GM13976 (cell line): ENCODE results near the gene CCDC187.
A peak's percentile ranks its signal among the peaks of the same experiment; 100 is the strongest.
"Not testable (repeated sequence)": the region's sequence is repeated elsewhere in the genome, so short reads cannot be mapped to it uniquely, and the experiment has no call there.

Experiments used
- DNase-seq: peaks from one replicate; pipeline ENCODE4 v3.0.0; 2012; ENCODE audit warnings: low spot score
- CTCF ChIP-seq: IDR thresholded peaks from 2 replicates; pipeline ENCODE4 v1.5.1; 2012; ENCODE audit warnings: borderline replicate concordance, mild to moderate bottlenecking; ENCODE audit not compliant: insufficient read depth; ENCODE audit errors: extremely low read depth, missing control alignments, control extremely low read depth
- in situ Hi-C: fragments of 300-500 bp; cut with MboI; formaldehyde crosslinking; loops from one replicate; pipeline ENCODE4 v1.12.0; 2022; ENCODE audit warnings: low sequenced_read_pairs, mixed read lengths, inconsistent platforms; ENCODE audit not compliant: unreplicated experiment

Gene CCDC187

GRCh38 chr9:136267261-136268111, 36.4 kb downstream of the CCDC187 start:
- in situ Hi-C loops: no loop called here
- TF ChIP-seq CTCF: peak; percentile 25
- DNase-seq: peak; percentile 99

GRCh38 chr9:136266641-136267040, 37.3 kb downstream of the CCDC187 start:
- in situ Hi-C loops, DNase-seq: not testable (repeated sequence)

- in situ Hi-C loops: no loop called here
- DNase-seq: no peak
Observed at GRCh38 chr9:136265561-136266355, 38.1 kb downstream of the CCDC187 start.

GRCh38 chr9:136264441-136265405, 39.2 kb downstream of the CCDC187 start:
- no peak for TF ChIP-seq CTCF
- DNase-seq: no peak
- in situ Hi-C loops: no loop called here

More at GRCh38 chr9:136265561-136266355, 38.1 kb downstream of the CCDC187 start:
- TF ChIP-seq CTCF: no peak

GRCh38 chr9:136264031-136264430, 39.9 kb downstream of the CCDC187 start:
- TF ChIP-seq CTCF: no peak
- in situ Hi-C loops: no loop called here
- DNase-seq: no peak

GRCh38 chr9:136262671-136263178, 41.2 kb downstream of the CCDC187 start:
- no peak for TF ChIP-seq CTCF
- no peak for DNase-seq
- in situ Hi-C loops: no loop called here
